GM18498 (cell line): Measurements from ENCODE around the gene GGNBP2.
"Not testable (repeated sequence)": the region's sequence is repeated elsewhere in the genome, so short reads cannot be mapped to it uniquely, and the experiment has no call there.

Source experiments
- ATAC-seq: cut with Tn5 transposase; IDR thresholded peaks from one replicate; pipeline ENCODE4 v1.9.1; 2021; ENCODE audit warnings: mild to moderate bottlenecking, moderate library complexity; ENCODE audit not compliant: unreplicated experiment

The GGNBP2 gene

GRCh38 chr17:36599546-36600250 lies 55.0 kb downstream of the GGNBP2 start:
- ATAC-seq = no peak

DNA sequence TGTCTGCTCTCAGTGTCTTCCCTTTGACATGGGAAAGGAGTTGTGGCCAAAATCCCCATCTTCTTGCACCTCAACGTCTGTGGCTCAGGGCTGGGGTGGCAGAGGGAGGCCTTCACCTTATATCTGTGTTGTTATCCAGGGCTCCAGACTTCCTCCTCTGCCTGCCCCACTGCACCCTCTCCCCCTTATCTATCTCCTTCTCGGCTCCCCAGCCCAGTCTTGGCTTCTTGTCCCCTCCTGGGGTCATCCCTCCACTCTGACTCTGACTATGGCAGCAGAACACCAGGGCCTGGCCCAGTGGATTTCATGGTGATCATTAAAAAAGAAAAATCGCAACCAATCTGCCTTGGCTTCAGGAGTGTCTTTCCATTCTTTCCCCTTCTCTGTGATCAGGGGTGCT lies 55.7 kb downstream of the GGNBP2 start:
- ATAC-seq = no peak

DNA sequence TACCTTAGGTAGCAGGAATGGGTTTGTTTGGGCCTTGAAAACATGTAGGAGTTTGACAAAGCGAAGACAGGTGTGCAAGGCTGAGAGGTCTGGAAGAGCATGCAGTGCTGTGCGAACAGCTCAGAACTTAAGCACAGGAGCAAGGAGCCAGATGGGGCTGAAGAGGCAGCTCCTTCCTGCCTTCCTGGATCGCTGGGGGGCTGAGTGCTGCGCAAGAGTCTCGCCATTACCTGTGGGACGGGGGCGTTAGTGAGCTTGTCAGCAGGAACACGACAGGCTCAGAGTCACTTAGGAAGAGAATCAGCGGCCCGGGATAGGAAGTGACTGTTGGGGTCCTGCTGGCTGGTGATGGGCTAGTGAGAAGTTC lies 56.2 kb downstream of the GGNBP2 start:
- ATAC-seq = peak; percentile 20

DNA sequence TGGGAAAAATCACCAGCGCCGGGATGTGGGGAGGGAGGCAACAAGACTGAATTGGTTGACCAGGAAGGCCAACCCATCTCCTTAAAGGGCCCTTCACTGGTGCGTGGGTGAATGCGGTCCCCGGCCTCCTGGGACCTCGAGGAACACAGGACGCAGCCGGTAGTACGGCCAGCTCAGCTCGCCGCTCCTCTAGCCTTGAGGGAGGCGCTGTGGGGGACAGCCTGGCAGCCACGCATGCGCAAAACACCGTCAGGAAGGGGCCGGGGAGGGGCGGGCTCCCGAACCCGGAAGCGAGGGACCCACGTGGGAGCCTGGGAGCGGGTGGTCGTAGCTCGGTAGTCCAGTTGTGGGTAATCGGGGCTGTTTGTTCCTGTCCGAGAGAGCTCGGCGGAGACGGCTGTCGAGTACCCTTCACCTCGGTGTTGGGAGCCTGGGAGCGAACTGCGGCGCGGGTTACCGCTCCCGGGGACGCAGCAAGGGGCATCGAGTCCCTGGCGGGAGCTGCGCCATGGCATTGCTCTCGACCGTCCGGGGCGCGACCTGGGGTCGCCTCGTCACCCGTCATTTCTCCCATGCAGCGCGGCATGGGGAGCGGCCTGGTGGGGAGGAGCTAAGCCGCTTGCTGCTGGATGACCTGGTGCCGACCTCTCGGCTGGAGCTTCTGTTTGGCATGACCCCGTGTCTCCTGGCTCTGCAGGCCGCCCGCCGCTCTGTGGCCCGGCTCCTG lies 56.7 kb downstream of the GGNBP2 start, which contains the start of gene MRM1:
MRM1 (plus strand) TSS at position 281 of the 727 bp plus-strand sequence; CDS start at position 509, 228 bp downstream.
- peak; percentile 87 for ATAC-seq

- ATAC-seq = no peak
Measured at GRCh38 chr17:36602030-36602748, 57.5 kb downstream of the GGNBP2 start.

DNA sequence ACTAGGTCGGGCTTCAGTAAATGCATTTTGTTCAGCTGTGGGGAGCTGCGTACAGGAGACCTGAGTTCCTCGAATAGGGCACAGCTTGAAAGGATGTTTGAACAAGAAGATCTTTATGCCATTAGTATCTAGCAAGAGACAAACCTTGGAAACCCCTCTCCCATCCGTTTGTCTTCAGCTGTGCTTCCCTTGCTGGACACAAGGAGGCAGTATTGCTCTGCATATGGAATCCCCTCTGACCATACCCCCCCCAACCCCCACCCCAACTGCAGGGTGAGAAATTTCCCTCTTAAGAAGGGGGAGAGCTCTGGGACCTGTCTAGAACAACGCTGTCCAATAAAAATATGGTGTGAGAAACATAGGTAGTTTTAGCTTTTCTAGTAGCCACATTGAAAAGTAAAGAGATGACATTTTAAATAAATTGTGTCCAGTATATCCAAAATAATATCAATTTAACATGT lies 58.2 kb downstream of the GGNBP2 start:
- no peak for ATAC-seq

DNA sequence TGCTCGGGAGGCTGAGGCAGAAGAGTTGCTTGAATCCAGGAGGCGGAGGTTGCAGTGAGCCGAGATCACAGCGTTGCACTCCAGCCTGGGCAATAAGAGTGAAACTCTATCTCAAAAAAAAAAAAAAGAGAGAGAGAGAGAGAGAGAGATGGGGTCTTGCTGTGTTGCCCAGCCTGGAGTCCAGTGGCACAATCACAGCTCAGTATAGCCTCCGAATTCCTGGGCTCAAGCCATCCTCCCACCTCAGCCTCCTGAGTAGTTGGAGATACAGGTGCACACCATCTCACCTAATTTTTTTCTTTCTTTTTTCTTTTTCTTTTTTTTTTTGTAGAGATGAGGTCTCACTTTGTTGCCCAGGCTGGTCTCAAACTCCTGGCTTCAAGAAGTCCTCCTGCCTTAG lies 60.3 kb downstream of the GGNBP2 start:
- ATAC-seq = not testable (repeated sequence)

DNA sequence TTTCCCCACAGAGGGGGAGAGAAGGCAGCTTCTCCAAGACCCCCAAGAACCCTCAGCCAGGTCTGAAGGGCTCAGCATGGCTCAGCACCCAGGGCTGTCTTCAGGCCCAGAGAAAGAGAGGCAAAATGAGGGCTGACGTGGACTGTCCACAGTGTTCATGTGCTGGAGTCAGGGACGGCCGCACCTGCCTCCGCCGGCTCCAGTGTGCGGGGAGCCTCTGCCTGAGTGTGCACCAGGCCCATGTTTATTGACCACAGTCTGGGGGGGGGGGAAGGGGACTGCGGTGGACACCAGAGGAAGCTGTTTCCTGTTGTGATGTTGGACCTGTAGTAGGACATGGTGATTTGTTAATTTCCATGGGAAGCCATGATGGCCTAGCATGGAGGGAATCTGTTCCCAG lies 63.6 kb downstream of the GGNBP2 start:
- ATAC-seq = no peak

DNA sequence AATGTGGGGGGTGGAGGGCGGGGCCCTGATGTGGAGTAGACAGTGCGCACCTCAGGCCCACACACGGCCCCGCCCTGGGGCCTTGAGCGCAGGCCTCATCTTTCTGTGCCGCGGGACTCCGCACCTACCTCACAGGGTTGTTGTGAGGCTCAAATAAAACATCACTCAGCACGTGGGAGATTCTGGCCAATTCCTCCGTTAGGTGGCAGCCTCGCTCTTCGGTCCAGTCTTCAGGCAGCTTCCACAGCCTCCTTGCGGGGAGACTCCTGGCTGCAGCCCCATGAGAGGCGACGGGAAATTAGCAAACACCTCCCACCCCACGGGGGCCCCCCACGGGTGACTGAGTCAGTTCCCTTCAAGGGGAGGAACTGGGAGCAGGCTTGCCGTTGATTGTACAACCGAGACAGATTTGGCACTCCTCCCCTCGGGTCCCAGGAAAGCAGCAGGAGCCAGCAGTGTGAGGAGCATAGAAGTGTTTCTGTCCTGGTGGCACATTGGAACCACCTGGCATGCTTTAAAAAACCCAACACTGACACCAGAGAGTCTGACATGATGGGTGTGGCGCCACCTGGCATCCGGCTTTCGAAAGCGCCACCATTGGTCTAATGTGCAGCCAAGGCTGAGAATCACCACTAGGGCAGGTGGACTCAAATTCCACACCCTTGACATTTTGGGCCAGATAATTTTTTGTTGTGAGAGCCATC lies 64.2 kb downstream of the GGNBP2 start:
- ATAC-seq = no peak

- ATAC-seq = no peak
Measured at GRCh38 chr17:36609498-36609862, 64.8 kb downstream of the GGNBP2 start.

DNA sequence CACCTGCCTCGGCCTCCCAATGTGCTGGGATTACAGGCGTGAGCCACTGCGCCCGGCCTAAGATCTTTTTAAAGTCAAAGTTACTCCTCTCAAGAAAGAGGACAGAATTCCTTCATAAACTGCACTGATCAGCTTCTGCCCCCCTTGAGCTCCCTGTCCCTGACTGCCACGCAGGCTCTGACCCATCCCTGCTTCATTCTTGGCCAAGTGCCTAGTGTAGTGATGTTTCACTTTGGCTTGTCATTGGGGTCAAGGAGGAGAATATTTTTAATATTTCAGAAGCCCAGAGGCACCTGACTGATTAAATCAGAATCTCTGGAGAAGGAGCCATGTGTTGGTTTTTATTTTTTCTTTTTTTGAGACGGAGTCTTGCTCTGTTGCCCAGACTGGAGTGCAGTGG lies 65.8 kb downstream of the GGNBP2 start:
- ATAC-seq = no peak

GRCh38 chr17:36611345-36612072 lies 66.8 kb downstream of the GGNBP2 start:
- ATAC-seq = no peak

DNA sequence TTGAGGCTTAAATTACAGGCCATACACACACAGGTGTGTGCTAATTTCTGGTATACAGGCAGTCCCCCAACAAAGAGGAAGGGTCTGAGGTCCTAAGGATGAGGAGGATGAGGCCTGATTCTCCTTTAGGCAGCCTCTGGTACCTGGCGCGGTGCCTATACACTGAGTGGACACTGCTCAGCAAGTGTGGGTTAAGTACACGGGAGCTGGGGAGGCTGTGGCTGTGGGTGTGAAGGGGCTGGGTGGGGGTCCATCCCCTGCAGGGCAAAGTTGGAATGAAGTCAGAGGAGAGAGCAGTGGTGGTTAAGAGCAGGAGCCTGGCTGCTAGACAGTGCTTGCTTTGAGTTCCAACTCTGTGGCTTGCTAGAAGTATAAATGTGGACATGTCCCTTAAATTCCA lies 67.6 kb downstream of the GGNBP2 start:
- ATAC-seq = no peak

- ATAC-seq = no peak
Measured at GRCh38 chr17:36613155-36613554, 68.4 kb downstream of the GGNBP2 start.

DNA sequence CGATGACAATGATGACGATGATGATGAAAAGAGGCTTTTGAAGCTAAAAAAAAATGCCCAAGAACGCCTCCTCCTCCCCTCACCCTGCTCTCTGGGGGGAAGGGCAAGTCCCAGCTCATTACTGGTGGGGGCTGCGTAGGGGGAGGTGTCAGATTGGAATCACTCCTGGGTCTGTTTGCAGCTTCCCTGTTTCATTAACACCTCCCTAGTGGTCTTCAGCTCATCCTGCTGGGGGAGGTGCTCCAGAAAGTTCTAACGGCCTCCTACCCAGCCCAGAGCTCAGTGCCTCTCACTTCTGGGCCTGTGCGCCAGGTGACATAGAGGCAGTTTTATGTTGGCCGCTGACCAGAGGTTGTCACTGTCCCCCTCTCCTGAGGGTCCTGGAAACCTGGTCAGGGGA lies 69.4 kb downstream of the GGNBP2 start:
- ATAC-seq = no peak

GRCh38 chr17:36614933-36615332 lies 70.2 kb downstream of the GGNBP2 start:
- no peak for ATAC-seq

DNA sequence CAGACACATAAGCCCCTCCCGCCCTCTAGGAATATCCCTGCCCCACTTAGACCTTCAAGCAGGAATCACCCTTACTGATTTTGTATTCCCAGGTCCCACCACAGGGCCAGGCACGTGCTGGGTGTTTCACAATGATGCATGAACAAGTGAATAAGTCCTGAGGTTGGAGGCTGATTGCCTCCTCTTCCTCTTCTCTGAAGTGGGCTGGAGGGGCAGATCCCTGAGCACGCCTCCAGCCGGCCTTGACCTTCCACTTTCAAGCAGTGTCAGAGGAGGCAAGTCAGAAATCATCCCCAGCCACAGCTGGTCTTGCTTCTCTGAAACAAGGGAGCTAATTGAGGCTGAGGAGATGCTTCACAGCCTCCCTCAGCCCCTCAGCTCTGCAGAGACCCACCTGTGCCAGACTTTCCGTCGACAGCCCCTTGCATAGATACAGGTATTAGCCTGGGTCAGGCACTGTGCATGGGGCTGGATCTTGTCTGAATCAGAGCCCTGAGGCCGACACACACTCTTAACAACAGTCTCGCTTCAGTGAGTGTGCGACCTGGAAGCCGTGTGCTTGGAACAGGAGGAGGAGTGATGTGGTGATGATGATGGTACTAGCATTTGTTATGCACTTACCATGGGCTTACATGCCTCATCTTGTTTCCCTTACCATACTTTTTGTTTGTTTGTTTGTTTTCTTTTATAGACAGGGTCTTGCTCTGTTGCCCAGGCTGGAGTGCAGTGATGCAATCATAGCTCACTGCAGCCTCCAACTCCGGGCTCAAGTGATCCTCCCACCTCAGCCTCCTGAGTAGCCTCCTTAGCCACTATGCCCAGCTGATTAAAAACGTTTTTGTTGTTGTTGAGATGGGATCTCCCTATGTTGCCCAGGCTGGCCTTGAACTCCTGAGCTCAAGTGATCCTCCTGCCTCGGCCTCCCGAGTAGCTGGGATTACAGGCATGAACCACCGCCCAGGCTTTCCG lies 71.6 kb downstream of the GGNBP2 start:
- no peak for ATAC-seq

- no peak for ATAC-seq
Measured at GRCh38 chr17:36617773-36618172, 73.1 kb downstream of the GGNBP2 start.

DNA sequence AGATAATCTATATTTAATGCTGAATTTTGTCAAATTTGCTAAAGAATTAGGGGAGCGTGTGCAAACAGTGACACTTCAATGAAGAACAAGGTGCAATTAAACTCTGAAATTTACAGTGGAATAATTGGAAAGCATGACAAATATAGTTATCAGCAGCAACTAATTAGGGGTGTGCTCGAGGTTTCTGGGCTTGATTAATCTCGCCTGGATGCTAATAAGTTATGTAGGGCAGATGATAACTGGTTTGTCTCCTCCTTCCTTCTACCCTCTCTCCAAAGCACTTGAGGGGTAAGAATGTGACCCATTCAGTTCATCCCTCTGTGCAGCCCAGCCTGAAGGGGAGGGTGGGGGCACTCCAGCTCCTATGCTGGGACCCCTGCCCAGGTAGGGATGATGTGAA lies 78.6 kb downstream of the GGNBP2 start:
- ATAC-seq = no peak
